Loucy (cell line): Measurements from ENCODE around the gene CRB3.

ENCODE experiments used
- H2AFZ ChIP-seq: fragments of 200-600 bp; sonication (generic); 2 replicates; pipeline ENCODE4 v1.6.0; 2016; ENCODE audit warnings: antibody characterized with exemption, mild to moderate bottlenecking, low read length, moderate library complexity
- H3F3A ChIP-seq: fragments of 200-600 bp; 2 replicates; pipeline ENCODE4 v1.6.0; 2016; ENCODE audit warnings: antibody characterized with exemption, low read depth, mild to moderate bottlenecking
- H3K27me3 ChIP-seq: fragments of 200-600 bp; sonication (generic); 2 replicates; pipeline ENCODE4 v1.6.1; 2014; ENCODE audit warnings: low read length, mild to moderate bottlenecking; ENCODE audit not compliant: insufficient read depth, poor library complexity, severe bottlenecking
- H3K36me3 ChIP-seq: fragments of 200-600 bp; sonication (generic); 2 replicates; pipeline ENCODE4 v1.6.1; 2016; ENCODE audit warnings: low read length; ENCODE audit not compliant: insufficient read depth
- H3K4me1 ChIP-seq: fragments of 200-600 bp; sonication (generic); 2 replicates; pipeline ENCODE4 v1.5.1; 2014; ENCODE audit warnings: low read length, mild to moderate bottlenecking; ENCODE audit not compliant: insufficient read depth, poor library complexity, severe bottlenecking
- H3K4me2 ChIP-seq: fragments of 200-600 bp; sonication (generic); 2 replicates; pipeline ENCODE4 v1.6.0; 2014; ENCODE audit warnings: antibody characterized with exemption, low read length, low read depth, mild to moderate bottlenecking; ENCODE audit not compliant: poor library complexity, severe bottlenecking
- H3K4me3 ChIP-seq: fragments of 200-600 bp; sonication (generic); 2 replicates; pipeline ENCODE4 v1.5.1; 2014; ENCODE audit warnings: low read length, mild to moderate bottlenecking, mixed read lengths; ENCODE audit not compliant: poor library complexity, severe bottlenecking
- H3K79me2 ChIP-seq: fragments of 200-600 bp; sonication (generic); 2 replicates; pipeline ENCODE4 v1.6.1; 2014; ENCODE audit warnings: low read length; ENCODE audit not compliant: insufficient read depth
- H3K9ac ChIP-seq: fragments of 200-600 bp; sonication (generic); 2 replicates; pipeline ENCODE4 v1.6.0; 2014; ENCODE audit warnings: mild to moderate bottlenecking, low read depth, low read length, moderate library complexity; ENCODE audit not compliant: poor library complexity, severe bottlenecking
- H3K9me2 ChIP-seq: fragments of 200-600 bp; sonication (generic); replicated peaks from 2 replicates; pipeline ENCODE4 v1.6.1; 2016; ENCODE audit warnings: low read depth, low read length, mixed read lengths
- H3K9me3 ChIP-seq: fragments of 200-600 bp; sonication (generic); 2 replicates; pipeline ENCODE4 v1.6.1; 2014; ENCODE audit warnings: mild to moderate bottlenecking, antibody characterized with exemption, low read length, low read depth; ENCODE audit not compliant: insufficient read depth
- H4K20me1 ChIP-seq: fragments of 200-600 bp; sonication (generic); 2 replicates; pipeline ENCODE4 v1.6.0; 2014; ENCODE audit warnings: antibody characterized with exemption, low read length, mild to moderate bottlenecking; ENCODE audit not compliant: insufficient read depth, poor library complexity, severe bottlenecking
- EZH2phosphoT487 ChIP-seq: fragments of 200-600 bp; IDR thresholded peaks from 2 replicates; pipeline ENCODE4 v1.6.1; 2018; ENCODE audit warnings: antibody characterized with exemption, mild to moderate bottlenecking, moderate library complexity, borderline replicate concordance
- TF ChIP-seq, protein P1 (sequence below): fragments of 200-600 bp; sonication (generic); conservative IDR thresholded peaks from 2 replicates; pipeline ENCODE4 v1.5.1; 2014; ENCODE audit warnings: mild to moderate bottlenecking, antibody characterized with exemption, low read length

Gene CRB3

DNA sequence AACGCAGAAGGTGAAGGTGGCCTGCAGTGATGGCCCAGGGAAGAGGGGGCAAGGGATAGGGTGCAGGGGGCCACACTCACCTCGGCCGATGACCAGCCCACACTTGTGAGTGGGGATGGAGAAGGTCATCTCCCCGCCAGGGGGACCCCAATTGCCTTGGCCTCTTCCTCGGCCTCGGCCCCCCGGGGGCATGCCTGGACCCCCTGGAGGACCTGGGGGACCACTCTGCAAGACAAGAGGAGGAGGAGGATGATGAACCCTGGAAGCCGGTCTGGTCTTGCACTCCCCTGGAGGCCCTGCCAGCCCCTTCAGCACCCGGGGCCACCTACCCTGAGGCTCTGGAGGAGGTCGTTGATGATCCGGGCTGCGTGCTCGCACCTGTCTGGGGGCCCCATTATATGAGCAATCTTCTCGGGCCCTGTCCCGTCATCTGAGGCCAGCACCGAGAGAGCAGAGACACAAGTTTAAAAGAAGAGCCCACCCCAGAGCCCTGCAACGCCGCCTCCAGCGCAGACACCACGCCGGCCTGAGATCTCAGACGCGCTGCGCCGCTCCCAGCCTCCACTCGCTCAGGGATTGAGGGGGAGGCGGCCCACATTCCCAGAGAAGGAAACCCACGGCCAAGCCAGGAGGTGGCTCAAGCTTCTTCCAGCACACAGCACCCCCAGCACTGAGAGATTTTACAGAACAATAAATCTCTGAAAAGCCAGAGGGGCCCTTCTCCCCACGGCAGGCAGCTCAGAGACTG lies 47.2 kb upstream of the CRB3 start:
- no peak for TF ChIP-seq EZH2phosphoT487
- TF ChIP-seq, protein P1, sequence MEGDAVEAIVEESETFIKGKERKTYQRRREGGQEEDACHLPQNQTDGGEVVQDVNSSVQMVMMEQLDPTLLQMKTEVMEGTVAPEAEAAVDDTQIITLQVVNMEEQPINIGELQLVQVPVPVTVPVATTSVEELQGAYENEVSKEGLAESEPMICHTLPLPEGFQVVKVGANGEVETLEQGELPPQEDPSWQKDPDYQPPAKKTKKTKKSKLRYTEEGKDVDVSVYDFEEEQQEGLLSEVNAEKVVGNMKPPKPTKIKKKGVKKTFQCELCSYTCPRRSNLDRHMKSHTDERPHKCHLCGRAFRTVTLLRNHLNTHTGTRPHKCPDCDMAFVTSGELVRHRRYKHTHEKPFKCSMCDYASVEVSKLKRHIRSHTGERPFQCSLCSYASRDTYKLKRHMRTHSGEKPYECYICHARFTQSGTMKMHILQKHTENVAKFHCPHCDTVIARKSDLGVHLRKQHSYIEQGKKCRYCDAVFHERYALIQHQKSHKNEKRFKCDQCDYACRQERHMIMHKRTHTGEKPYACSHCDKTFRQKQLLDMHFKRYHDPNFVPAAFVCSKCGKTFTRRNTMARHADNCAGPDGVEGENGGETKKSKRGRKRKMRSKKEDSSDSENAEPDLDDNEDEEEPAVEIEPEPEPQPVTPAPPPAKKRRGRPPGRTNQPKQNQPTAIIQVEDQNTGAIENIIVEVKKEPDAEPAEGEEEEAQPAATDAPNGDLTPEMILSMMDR: no peak
- Histone ChIP-seq H3K36me3 (peaks cover 86% of the 10 kb centered on the region), H3K79me2 (peaks cover 46% of the 10 kb centered on the region), H3K27me3 (no peaks in the 10 kb centered on the region), H4K20me1 (peaks cover 74% of the 10 kb centered on the region), H3K9me3 (no peaks in the 10 kb centered on the region), H3K4me1 (peaks cover 3% of the 10 kb centered on the region), H3K9me2 (no peaks in the 10 kb centered on the region), H3F3A (no peaks in the 10 kb centered on the region), H3K4me2 (no peak overlapping the region), H3K4me3 (no peak overlapping the region), H3K9ac (no peak overlapping the region), H2AFZ (no peak overlapping the region)

DNA sequence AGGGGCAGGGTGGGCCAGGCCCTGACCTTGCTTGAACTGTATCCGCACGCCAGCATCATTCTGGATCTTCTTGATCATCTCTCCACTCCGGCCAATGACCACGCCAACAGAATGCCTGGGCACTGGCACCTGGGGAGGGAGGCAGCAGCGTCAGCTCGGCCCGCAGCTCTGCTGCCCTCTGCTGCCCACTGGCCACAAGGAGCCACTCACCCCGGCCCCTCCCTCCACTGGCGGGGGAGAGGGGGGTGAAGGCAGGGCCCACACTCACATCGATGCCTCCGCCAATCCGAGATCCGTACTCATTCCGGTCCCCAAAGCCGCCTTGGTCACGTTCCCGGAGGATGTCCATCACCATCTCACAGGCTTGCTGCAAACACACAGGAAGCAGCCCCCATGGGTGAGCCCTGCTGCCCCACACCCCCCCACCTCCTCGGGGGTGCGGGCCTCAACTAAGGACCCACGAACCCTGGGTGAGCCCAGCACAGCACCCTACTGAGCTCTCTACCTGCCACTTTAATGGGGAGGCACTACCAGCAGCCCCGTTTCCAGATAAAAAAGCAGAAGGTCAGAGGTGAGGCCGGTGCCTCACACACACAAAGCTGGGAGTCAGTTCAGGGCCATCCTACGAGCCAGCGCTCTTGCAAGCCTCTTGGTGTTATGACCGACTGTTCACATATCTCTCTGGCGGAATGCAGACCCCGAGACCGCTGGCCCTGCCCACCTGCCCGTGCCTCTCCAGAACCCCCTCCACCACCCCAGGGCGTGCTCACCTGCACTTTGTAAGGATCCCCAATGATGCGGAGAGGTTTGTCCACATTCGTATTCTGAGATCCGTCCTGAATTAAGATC lies 46.1 kb upstream of the CRB3 start:
- Histone ChIP-seq H3K79me2 (peaks cover 57% of the 10 kb centered on the region), H3K4me3 (no peak overlapping the region), H3K9ac (no peak overlapping the region), H3K4me1 (peaks cover 12% of the 10 kb centered on the region), H3K9me2 (no peaks in the 10 kb centered on the region), H4K20me1 (peaks cover 80% of the 10 kb centered on the region), H3F3A (no peaks in the 10 kb centered on the region), H3K4me2 (no peak overlapping the region), H3K27me3 (no peaks in the 10 kb centered on the region), H2AFZ (no peak overlapping the region), H3K36me3 (peaks cover 82% of the 10 kb centered on the region), H3K9me3 (no peaks in the 10 kb centered on the region)
- TF ChIP-seq, protein P1: peak; percentile 34; the same call in 1 of the 2 replicates
- no peak for TF ChIP-seq EZH2phosphoT487

DNA sequence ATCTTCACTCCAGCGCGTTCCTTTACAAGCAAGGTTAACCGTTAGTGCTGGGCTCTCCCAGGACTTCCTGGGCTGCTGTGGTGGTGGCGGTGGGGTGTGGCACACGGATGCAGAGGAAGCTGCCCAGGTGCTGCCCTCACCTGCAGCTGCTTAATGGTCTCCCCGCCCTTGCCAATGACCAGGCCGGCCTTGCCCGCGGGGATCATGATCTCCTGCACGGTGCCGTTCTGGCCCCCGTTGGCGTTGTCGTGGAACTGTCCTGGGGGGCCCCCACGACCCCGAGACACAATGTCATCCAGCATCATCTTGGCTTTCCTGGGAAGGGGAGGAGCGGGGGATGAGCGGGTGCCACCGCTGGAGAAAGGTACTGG lies 45.5 kb upstream of the CRB3 start:
- Histone ChIP-seq H3K4me1 (peaks cover 18% of the 10 kb centered on the region), H3K4me2 (no peak overlapping the region), H3F3A (no peaks in the 10 kb centered on the region), H3K79me2 (peaks cover 63% of the 10 kb centered on the region), H4K20me1 (peaks cover 81% of the 10 kb centered on the region), H3K9ac (no peak overlapping the region), H2AFZ (no peak overlapping the region), H3K9me3 (no peaks in the 10 kb centered on the region), H3K36me3 (peaks cover 77% of the 10 kb centered on the region), H3K9me2 (no peaks in the 10 kb centered on the region), H3K4me3 (no peak overlapping the region), H3K27me3 (no peaks in the 10 kb centered on the region)
- no peak for TF ChIP-seq EZH2phosphoT487
- TF ChIP-seq, protein P1: no peak
